Stomach smooth muscle (tissue), 2 donors: Measurements from ENCODE around the gene JMJD6.
A peak's percentile ranks its signal among the peaks of the same experiment; 100 is the strongest.

Source experiments
- H3K27ac ChIP-seq: one replicate; pipeline ENCODE4 v1.7.0; 2013; ENCODE audit warnings: mild to moderate bottlenecking, low read length, inconsistent platforms
- H3K27me3 ChIP-seq, 2 donors: one replicate each; pipeline ENCODE4 v1.7.0; 2013; ENCODE audit warnings: low read length in 2 of 2; ENCODE audit not compliant: insufficient read depth in 2 of 2, control insufficient read depth in 1 of 2
- H3K36me3 ChIP-seq, 2 donors: one replicate each; pipeline ENCODE4 v1.7.0; 2013; ENCODE audit warnings: low read length in 2 of 2; ENCODE audit not compliant: control insufficient read depth in 2 of 2, insufficient read depth in 2 of 2
- H3K4me1 ChIP-seq: one replicate; pipeline ENCODE4 v1.7.0; 2013; ENCODE audit warnings: low read length; ENCODE audit not compliant: control insufficient read depth, insufficient read depth
- H3K4me3 ChIP-seq, 2 donors: one replicate each; pipeline ENCODE4 v1.7.0; 2013; ENCODE audit warnings: low read length in 2 of 2
- H3K9ac ChIP-seq, 2 donors: one replicate each; pipeline ENCODE4 v1.7.0; 2013; ENCODE audit warnings: low read length in 2 of 2, mild to moderate bottlenecking in 1 of 2
- H3K9me3 ChIP-seq, 2 donors: one replicate each; pipeline ENCODE4 v1.7.0; 2013; ENCODE audit warnings: low read length in 2 of 2; ENCODE audit not compliant: control insufficient read depth in 2 of 2
- donor health status: healthy.
- donor health status: Pancreatic carcinoma.

JMJD6 gene

DNA sequence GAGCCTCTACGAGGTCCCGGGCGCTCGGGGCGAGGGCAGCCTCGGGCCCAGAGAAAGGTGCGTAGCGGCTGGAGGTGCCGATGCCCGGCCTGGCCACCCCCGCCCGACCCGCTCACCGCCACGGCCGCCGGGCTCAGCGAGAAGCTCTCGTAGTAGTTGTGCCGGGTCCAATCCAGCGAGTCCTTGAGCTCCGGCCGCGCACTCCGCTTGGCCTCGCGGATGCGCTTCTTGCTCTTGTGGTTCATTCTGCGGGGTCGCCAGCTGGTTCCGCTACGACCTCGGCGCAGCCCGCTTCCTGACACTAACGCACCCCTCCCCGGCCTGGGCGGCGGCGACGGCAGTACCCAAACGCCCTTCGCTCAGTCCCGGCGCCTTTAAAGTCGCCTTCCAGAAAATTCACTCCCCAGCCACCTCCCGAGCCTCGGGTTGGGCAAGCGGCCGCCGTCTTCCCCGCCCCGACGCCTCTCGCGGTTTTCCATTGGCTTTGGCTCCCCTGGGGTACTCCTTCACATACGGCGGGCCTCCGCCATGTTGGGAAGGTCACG lies at the start of gene JMJD6:
TSS of gene JMJD6 (minus strand) at position 376 of the 545 bp plus-strand sequence. CDS start at position 245, 131 bp downstream.
- peaks cover 20 to 26% of the 10 kb centered on the region in 2 donors for H3K36me3 ChIP-seq
- H3K4me1 ChIP-seq, result peaks cover 55% of the 10 kb centered on the region
- H3K9ac ChIP-seq, result peak within 1 kb of the TSS; percentile 93 to 95
- H3K27me3 ChIP-seq, result no peaks in the 10 kb centered on the region
- H3K4me3 ChIP-seq, result peak within 1 kb of the TSS; percentile 90 to 91
- H3K27ac ChIP-seq, result peak within 1 kb of the TSS; percentile 98
- H3K9me3 ChIP-seq, result no peaks in the 10 kb centered on the region

DNA sequence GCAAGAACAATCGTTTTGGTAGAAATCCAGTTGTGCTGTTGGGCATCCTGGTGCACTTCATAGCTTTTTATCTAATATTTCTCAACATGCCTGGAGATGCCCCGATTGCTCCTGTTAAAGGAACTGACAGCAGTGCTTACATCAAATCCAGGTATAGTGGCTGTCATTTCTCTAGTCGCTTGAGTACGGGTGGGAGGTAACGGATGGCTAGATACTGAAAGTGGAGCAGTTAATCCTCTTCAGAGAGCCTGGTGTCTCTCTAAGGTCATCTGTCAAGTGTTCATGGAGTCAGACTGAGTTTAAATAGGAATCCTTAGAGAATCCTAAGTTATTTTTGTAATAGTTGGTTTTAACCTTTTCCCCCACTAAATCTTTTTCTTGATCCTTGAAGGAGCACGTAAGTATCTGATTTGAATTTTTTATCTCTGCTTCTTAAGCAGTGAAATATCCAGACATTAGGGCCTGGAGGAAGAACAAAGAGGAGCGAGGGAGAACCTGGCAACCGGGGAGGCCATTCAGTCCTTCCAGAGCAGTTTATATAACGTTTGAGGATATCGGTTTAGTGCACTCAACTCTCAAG lies 48.7 kb upstream of the JMJD6 start:
- Histone ChIP-seq H3K36me3 (peaks cover 21 to 26% of the 10 kb centered on the region in 2 donors), H3K27ac (no peak overlapping the region)

DNA sequence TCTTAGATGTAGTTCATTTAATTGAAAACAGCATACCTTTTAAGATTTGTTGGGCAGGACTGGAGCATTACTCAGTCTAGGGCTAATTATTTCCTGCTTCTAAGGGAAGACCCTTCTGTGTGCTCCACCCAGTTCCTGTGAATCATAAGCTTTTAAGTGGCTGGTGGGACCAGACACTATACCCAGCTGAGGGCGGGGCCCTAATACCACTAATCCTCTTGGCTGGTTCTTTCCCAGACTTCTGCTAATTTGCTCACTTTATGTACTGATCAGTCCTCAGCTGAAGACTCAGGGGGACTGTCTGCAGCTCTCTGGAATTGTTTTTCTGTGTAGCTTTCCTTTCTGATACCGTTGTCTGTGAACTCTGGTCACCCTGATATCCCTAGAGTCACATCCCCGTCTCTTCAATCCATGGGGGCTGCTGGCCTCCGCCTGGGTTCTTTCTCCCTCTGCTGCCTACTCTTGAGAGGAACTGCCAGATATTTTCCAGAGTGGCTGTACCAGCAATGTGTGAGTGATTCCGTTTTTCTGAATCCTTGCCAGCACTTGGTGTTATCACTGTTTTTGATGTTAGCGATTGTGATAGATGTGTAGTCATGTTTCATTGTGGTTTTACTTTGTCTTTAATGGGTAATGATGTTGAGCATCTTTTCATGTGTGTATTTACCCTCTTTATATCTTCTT lies 46.6 kb upstream of the JMJD6 start:
- H3K4me3 ChIP-seq, result no peak overlapping the region
- H3K9ac ChIP-seq, result no peak overlapping the region
- H3K9me3 ChIP-seq, result no peaks in the 10 kb centered on the region
- H3K4me1 ChIP-seq, result no peaks in the 10 kb centered on the region
- H3K27me3 ChIP-seq, result no peaks in the 10 kb centered on the region
- H3K27ac ChIP-seq, result no peak overlapping the region
- peaks cover 21 to 29% of the 10 kb centered on the region in 2 donors for H3K36me3 ChIP-seq

More for the DNA sequence above, 48.7 kb upstream of the JMJD6 start:
- no peak overlapping the region for H3K4me3 ChIP-seq
- no peaks in the 10 kb centered on the region for H3K27me3 ChIP-seq
- no peaks in the 10 kb centered on the region for H3K9me3 ChIP-seq
- H3K4me1 ChIP-seq, result no peaks in the 10 kb centered on the region
- no peak overlapping the region for H3K9ac ChIP-seq

GRCh38 chr17:76758570-76758969 lies 32.2 kb upstream of the JMJD6 start:
- no peaks in the 10 kb centered on the region for H3K9me3 ChIP-seq
- H3K4me1 ChIP-seq, result no peaks in the 10 kb centered on the region
- H3K4me3 ChIP-seq, result no peak overlapping the region
- peaks cover 8 to 12% of the 10 kb centered on the region in 2 donors for H3K36me3 ChIP-seq
- H3K27ac ChIP-seq, result no peak overlapping the region
- no peak overlapping the region for H3K9ac ChIP-seq
- no peaks in the 10 kb centered on the region for H3K27me3 ChIP-seq

GRCh38 chr17:76757256-76757655 lies 30.9 kb upstream of the JMJD6 start:
- Histone ChIP-seq H3K9me3 (no peaks in the 10 kb centered on the region), H3K27ac (no peak overlapping the region), H3K4me1 (no peaks in the 10 kb centered on the region), H3K36me3 (peaks cover 8 to 12% of the 10 kb centered on the region in 2 donors), H3K9ac (no peak overlapping the region), H3K4me3 (no peak overlapping the region), H3K27me3 (no peaks in the 10 kb centered on the region)

DNA sequence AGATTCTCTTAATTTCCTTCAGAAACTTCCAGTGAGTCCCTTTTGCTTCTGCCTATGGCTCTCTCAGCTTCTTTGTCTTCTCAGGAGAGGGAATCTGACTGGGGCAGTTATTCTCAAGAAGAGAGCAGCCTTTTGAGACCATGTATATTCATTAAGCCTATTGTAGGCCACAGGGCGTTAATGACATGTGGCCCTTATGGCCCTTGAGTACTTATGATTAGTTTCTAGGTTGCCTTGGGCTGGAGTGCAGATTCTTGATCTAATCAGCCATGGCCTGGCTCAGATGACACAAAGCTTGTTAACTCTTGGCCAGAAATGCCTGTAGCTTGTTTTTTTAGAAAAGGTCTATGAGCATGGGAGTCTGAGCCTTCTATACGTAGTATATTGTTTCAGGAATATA lies 28.9 kb upstream of the JMJD6 start:
- H3K36me3 ChIP-seq, result peaks cover 10 to 13% of the 10 kb centered on the region in 2 donors

DNA sequence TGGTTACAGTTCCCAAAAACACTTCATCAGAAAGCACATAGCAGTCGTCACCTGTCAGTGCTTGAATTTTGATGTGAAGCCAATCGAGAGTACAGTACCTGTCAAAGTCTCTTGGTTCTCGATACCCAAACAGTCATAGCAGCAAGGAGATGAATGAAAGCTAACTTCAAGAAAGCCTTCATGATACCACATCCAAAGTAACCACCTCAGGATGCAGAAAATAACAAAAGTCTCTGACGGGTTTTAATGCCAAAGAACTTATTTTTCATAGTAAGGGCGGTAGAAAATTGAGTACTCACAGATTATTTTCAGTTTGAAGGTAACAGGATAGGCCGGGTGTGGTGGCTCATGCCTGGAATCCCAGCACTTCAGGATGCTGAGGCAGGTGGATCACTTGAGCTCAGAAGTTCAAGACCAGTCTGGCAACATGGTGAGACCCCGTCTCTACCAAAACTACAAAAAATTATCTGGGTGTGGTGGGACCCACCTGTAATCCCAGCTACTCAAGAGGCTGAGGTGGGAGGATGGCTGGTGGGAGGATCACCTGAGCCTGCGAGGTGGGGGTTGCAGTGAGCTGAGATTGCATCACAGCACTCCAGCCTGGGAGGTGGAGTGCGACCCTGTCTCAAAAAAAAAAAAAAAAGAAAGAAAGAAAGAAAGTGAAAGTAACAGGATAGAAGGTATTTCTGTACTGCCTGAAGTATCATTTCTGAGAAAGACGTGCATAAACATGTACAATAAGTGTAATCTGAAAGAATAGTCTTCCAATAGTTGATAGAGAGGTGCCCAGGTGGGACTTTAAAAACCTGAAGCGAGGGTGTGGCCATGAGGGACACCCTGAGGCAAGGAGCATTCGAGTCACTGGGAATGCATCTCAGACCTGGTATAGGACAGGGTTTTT lies 26.9 kb upstream of the JMJD6 start:
- Histone ChIP-seq H3K36me3 (peaks cover 13 to 17% of the 10 kb centered on the region in 2 donors), H3K4me3 (no peak overlapping the region), H3K27me3 (no peaks in the 10 kb centered on the region), H3K9ac (no peak overlapping the region), H3K4me1 (no peaks in the 10 kb centered on the region), H3K9me3 (no peaks in the 10 kb centered on the region), H3K27ac (no peak overlapping the region)

More for the DNA sequence above, 28.9 kb upstream of the JMJD6 start:
- H3K27me3 ChIP-seq, result no peaks in the 10 kb centered on the region
- no peak overlapping the region for H3K27ac ChIP-seq
- H3K4me3 ChIP-seq, result no peak overlapping the region
- H3K9me3 ChIP-seq, result no peaks in the 10 kb centered on the region
- no peak overlapping the region for H3K9ac ChIP-seq
- H3K4me1 ChIP-seq, result no peaks in the 10 kb centered on the region

DNA sequence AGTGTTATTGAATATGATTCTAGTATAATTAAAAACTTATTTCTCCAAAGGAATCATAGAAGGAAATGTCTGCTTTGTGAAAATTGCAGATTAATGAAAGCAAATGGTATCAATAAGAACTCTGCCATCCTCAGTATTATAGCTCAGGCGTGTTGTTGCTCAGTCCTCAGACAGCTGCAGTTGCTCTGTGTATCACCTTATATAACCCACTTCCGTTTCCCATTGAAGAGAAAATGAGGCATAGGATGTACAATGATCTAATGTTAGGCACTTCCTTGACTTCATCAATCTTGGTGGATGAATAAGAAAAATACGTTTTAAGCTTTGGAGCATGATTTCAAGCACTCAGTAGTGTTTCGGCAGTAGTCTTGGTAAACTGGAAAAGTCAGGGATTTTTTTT lies 25.6 kb upstream of the JMJD6 start:
- no peaks in the 10 kb centered on the region for H3K27me3 ChIP-seq
- no peak overlapping the region for H3K27ac ChIP-seq
- no peaks in the 10 kb centered on the region for H3K4me1 ChIP-seq
- no peak overlapping the region for H3K9ac ChIP-seq
- no peak overlapping the region for H3K4me3 ChIP-seq
- peaks cover 10 to 15% of the 10 kb centered on the region in 2 donors for H3K36me3 ChIP-seq
- no peaks in the 10 kb centered on the region for H3K9me3 ChIP-seq

- no peaks in the 10 kb centered on the region for H3K9me3 ChIP-seq
- H3K4me3 ChIP-seq, result no peak overlapping the region
- H3K4me1 ChIP-seq, result no peaks in the 10 kb centered on the region
- no peaks in the 10 kb centered on the region for H3K27me3 ChIP-seq
- no peak overlapping the region for H3K27ac ChIP-seq
- peaks cover 9 to 13% of the 10 kb centered on the region in 2 donors for H3K36me3 ChIP-seq
- H3K9ac ChIP-seq, result no peak overlapping the region
Measured at GRCh38 chr17:76751416-76751993, 25.1 kb upstream of the JMJD6 start.

DNA sequence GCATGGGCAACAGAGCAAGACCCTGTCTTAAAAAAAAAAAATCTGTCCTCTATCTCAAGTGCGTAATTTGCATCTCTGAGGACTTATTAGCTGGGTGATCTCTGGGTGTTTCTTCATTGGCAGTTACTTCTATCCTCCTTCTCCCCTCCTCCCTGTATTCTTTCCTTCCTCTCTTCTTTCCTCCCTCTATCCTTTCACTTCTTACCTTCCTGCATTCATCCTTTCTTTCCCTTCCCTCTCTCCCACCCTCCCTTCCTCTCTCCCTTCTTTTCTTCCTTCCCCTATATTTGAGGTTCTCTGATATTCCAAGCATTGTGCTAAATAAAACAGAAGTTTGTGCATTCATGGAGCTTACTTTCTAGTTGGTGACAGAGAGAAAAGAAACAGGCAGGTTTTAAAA lies 22.3 kb upstream of the JMJD6 start:
- H3K4me3 ChIP-seq, result no peak overlapping the region
- H3K4me1 ChIP-seq, result no peaks in the 10 kb centered on the region
- H3K27me3 ChIP-seq, result no peaks in the 10 kb centered on the region
- no peak overlapping the region for H3K9ac ChIP-seq
- no peak overlapping the region for H3K27ac ChIP-seq
- peaks cover 22 to 27% of the 10 kb centered on the region in 2 donors for H3K36me3 ChIP-seq
- no peaks in the 10 kb centered on the region for H3K9me3 ChIP-seq
